Esophagus muscularis mucosa (tissue), 3 donors: ENCODE results near the gene DPYD.

Experiments
- POLR2A ChIP-seq: fragments of 450-650 bp; IDR thresholded peaks from one replicate; pipeline ENCODE4 v1.6.1; 2017; ENCODE audit warnings: antibody characterized with exemption, moderate library complexity, mild to moderate bottlenecking, low read depth
- POLR2AphosphoS5 ChIP-seq, 2 donors: sonication (generic); formaldehyde crosslinking; IDR thresholded peaks; one replicate each; pipeline ENCODE4 v1.6.1; 2017; ENCODE audit warnings: antibody characterized with exemption in 2 of 2
- TF ChIP-seq, protein P1 (sequence below), 3 experiments: fragments of 200-600 bp in 2 of 3; fragments of 450-650 bp in 1 of 3; sonication (generic) in 2 of 3; IDR thresholded peaks; one replicate each; pipeline ENCODE4 v1.5.1; 2017 to 2019; ENCODE audit warnings: antibody characterized with exemption in 3 of 3, mild to moderate bottlenecking in 2 of 3, moderate library complexity in 1 of 3

DNA sequence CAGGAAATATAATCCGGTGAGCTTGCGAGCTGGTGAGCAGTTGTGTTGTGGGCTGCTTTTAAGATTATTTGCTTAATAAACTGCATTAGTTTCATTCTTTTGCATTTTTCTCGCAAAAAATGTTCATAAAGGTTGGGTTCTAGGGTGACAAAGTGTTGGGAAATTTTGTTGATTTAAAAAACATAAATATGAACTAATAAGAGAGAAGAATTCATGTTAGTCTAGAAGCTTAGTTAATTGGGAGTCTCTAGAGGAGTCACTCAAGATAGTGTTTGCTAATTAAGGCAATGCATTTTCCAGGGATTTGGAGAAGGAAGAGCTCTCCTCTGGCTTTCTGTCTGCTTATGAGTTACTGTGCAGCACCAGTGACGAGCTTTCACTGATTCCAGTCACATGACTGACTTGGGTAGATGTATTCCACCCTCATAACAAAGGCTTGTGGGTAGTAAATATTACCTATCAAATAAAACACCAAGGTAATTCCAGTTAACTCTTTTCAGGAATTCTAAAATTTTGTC, 782.3 kb downstream of the DPYD start:
- TF ChIP-seq POLR2AphosphoS5 (IDR thresholded peaks at IDR 0.05) (no peak), POLR2A (no peak)
- TF ChIP-seq, protein P1, sequence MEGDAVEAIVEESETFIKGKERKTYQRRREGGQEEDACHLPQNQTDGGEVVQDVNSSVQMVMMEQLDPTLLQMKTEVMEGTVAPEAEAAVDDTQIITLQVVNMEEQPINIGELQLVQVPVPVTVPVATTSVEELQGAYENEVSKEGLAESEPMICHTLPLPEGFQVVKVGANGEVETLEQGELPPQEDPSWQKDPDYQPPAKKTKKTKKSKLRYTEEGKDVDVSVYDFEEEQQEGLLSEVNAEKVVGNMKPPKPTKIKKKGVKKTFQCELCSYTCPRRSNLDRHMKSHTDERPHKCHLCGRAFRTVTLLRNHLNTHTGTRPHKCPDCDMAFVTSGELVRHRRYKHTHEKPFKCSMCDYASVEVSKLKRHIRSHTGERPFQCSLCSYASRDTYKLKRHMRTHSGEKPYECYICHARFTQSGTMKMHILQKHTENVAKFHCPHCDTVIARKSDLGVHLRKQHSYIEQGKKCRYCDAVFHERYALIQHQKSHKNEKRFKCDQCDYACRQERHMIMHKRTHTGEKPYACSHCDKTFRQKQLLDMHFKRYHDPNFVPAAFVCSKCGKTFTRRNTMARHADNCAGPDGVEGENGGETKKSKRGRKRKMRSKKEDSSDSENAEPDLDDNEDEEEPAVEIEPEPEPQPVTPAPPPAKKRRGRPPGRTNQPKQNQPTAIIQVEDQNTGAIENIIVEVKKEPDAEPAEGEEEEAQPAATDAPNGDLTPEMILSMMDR (IDR thresholded peaks at IDR 0.05), result no peak
